Effector memory CD4-positive, alpha-beta T cell (primary cell): ENCODE results near the gene ASTN1.

Experiments used
- DNase-seq, 3 donors: peaks; one replicate each; pipeline ENCODE4 v3.0.0-alpha.2; 2020
- H3K27ac ChIP-seq: 2 replicates; pipeline ENCODE4 v1.7.0; 2013; ENCODE audit warnings: mild to moderate bottlenecking, low read length, moderate library complexity; ENCODE audit not compliant: insufficient read depth, poor library complexity, severe bottlenecking
- H3K27me3 ChIP-seq: replicated peaks from 2 replicates; pipeline ENCODE4 v1.7.0; 2013; ENCODE audit warnings: mild to moderate bottlenecking, low read length; ENCODE audit not compliant: insufficient read depth, control insufficient read depth, poor library complexity, severe bottlenecking
- H3K36me3 ChIP-seq: 2 replicates; pipeline ENCODE4 v1.7.0; 2013; ENCODE audit warnings: mild to moderate bottlenecking, low read length, moderate library complexity; ENCODE audit not compliant: control insufficient read depth, insufficient read depth
- H3K4me1 ChIP-seq: 2 replicates; pipeline ENCODE4 v1.7.0; 2013; ENCODE audit warnings: low read length, mild to moderate bottlenecking; ENCODE audit not compliant: control insufficient read depth, insufficient read depth, poor library complexity, severe bottlenecking
- H3K4me3 ChIP-seq: 2 replicates; pipeline ENCODE4 v1.7.0; 2013; ENCODE audit warnings: low read length, low read depth, mild to moderate bottlenecking; ENCODE audit not compliant: insufficient read depth, poor library complexity, severe bottlenecking
- H3K9me3 ChIP-seq: 2 replicates; pipeline ENCODE4 v1.7.0; 2013; ENCODE audit warnings: mild to moderate bottlenecking, low read length, moderate library complexity; ENCODE audit not compliant: control insufficient read depth

The ASTN1 gene

DNA sequence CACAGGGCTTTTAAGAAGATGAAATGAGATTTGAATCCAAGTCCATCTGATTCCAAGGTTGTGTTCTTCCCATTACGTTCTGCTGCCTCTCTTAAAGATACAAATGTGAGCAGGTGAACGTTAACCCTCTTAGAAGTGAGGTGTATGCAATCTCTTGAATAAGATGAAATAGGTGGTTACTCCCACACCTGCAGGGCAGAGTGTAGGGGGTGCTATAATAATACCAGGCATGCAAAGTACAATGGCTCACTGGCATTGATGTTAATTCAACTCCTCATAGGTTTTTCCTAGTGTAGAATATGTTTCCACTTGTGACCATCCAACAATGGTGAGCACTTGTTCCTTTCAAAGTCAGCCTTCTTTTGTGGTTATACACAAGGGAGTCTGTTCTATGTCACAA lies 163.0 kb downstream of the ASTN1 start:
- Histone ChIP-seq H3K9me3 (peaks cover 4% of the 10 kb centered on the region), H3K4me1 (no peaks in the 10 kb centered on the region), H3K4me3 (no peak overlapping the region), H3K36me3 (no peaks in the 10 kb centered on the region), H3K27ac (no peak overlapping the region), H3K27me3 (no peaks in the 10 kb centered on the region)
- no peak for DNase-seq

DNA sequence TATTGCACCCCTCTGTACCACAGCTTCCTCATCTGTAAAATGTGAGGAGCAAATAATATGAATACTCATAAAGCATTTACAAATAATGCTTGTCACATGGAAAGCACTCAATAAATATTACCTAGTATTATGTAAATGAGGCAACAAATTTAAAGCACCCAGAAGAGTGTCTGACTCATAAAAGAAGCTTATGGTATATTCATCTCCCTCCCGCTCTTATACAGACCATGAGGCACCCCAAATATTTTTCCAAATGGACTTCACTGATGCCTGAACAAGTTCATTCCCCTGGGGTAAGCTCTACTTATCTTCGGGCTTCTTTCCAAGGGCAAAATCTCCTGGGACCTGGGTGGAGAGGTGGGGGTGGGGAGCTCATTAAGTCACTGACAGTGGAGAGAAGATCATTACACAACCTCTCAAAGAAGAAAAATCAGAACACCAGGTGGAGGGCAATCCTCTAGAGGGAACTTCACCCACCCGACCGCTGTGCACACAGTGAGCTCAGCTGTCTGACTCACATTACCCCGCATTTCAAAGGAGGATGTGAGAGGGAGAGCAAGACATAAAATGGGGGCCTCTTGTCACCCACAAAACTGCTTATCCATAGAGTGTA lies 166.2 kb downstream of the ASTN1 start:
- no peak for DNase-seq
- H3K9me3 ChIP-seq = no peaks in the 10 kb centered on the region

DNA sequence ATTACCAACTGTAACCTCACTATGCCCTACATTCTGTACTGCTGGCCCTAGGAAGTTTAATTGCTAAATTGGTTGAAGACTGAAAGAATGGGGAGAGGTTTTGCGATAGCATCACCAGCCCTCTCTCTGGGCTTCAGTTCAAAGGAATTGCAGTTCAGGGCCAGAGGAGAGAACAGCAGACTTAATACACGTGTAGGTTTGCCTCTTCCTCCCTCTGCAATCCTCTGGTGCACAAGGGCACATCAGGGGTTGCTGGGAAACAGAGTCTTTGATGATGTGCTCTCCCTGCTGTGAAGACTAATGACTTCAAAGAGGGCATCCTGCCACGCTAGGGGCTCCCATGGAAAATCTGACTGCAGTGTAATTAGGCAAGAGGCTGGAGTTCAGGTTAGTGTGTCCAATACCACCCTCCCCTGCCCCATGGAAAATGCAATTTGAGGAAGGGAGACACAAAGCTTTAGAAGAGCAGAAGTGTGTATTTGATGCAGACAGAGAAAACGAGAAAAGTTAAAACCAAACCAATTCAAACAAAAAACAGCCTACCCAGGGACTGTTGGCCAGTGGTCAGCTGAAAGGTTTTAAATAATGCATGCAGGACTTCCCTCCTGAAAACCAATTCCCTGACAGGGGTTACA lies 167.9 kb downstream of the ASTN1 start:
- DNase-seq = no peak
- Histone ChIP-seq H3K4me1 (no peaks in the 10 kb centered on the region), H3K27ac (no peak overlapping the region), H3K36me3 (no peaks in the 10 kb centered on the region), H3K4me3 (no peak overlapping the region), H3K9me3 (no peaks in the 10 kb centered on the region), H3K27me3 (no peaks in the 10 kb centered on the region)

More for the DNA sequence above, 166.2 kb downstream of the ASTN1 start:
- H3K27ac ChIP-seq = no peak overlapping the region
- no peak overlapping the region for H3K4me3 ChIP-seq
- no peaks in the 10 kb centered on the region for H3K4me1 ChIP-seq
- H3K27me3 ChIP-seq = no peaks in the 10 kb centered on the region
- H3K36me3 ChIP-seq = no peaks in the 10 kb centered on the region

DNA sequence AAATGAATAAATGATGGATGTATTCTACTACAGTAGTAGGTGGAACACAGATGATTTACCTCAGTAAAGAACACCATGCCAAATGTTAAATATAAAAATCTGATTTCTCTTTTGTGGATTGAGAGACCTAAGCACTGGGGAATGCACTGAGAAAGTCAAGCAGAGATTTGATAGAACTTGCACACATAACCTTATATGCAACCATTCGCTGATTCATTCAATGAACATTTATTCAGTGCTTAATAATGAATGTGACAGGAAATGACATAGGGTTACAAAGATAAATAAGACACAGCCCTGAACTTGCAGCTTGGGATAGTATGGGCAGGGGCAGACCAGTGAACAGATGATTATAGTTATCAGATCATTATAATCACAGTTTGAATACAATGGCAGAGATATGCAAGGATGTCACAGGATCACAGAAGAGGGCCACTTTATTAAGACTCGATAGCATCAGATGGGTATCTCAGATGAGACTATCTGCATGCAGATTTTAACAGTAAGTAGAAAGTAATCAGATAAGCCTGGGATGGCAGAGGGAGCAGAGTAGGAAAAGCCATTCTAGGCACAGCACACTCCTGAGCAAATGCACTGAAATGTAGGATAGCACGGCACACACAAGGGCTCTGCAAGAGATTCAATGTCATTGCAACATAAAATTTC lies 169.4 kb downstream of the ASTN1 start:
- Histone ChIP-seq H3K4me1 (no peaks in the 10 kb centered on the region), H3K36me3 (no peaks in the 10 kb centered on the region), H3K27me3 (no peaks in the 10 kb centered on the region), H3K27ac (no peak overlapping the region), H3K9me3 (no peaks in the 10 kb centered on the region), H3K4me3 (no peak overlapping the region)
- DNase-seq = no peak

DNA sequence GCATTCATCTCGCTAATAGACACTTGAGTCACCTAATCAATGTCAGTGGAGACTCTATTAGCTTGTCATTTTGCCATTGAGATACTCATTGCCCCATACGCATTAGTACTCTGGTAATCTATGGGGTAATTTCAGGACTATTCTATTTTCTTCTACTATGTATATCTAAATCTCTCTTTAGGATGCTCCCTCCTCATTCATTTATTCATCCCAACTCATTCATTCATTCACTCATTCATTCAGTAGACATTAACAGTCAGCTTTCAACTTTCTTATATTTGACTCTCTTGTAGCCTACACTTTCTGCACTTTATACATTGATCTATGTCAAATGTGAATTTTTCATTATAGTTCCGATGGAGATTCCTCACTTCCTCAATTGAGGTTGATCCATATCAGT lies 170.9 kb downstream of the ASTN1 start:
- Histone ChIP-seq H3K4me1 (no peaks in the 10 kb centered on the region), H3K27ac (no peak overlapping the region), H3K4me3 (no peak overlapping the region), H3K27me3 (no peaks in the 10 kb centered on the region), H3K9me3 (no peaks in the 10 kb centered on the region), H3K36me3 (no peaks in the 10 kb centered on the region)
- no peak for DNase-seq

- no peak overlapping the region for H3K27ac ChIP-seq
- no peak overlapping the region for H3K4me3 ChIP-seq
- no peaks in the 10 kb centered on the region for H3K27me3 ChIP-seq
- no peaks in the 10 kb centered on the region for H3K4me1 ChIP-seq
- H3K36me3 ChIP-seq = no peaks in the 10 kb centered on the region
- H3K9me3 ChIP-seq = no peaks in the 10 kb centered on the region
- no peak for DNase-seq
Measured at GRCh38 chr1:176989754-176990153, 174.8 kb downstream of the ASTN1 start.

- no peaks in the 10 kb centered on the region for H3K36me3 ChIP-seq
- H3K27me3 ChIP-seq = no peaks in the 10 kb centered on the region
- no peak for DNase-seq
- H3K9me3 ChIP-seq = no peaks in the 10 kb centered on the region
- H3K4me1 ChIP-seq = no peaks in the 10 kb centered on the region
- no peak overlapping the region for H3K27ac ChIP-seq
- H3K4me3 ChIP-seq = no peak overlapping the region
Measured at GRCh38 chr1:176989023-176989422, 175.5 kb downstream of the ASTN1 start.

- Histone ChIP-seq H3K4me3 (no peak overlapping the region), H3K36me3 (no peaks in the 10 kb centered on the region), H3K27me3 (no peaks in the 10 kb centered on the region), H3K9me3 (no peaks in the 10 kb centered on the region), H3K27ac (no peak overlapping the region), H3K4me1 (no peaks in the 10 kb centered on the region)
- DNase-seq = no peak
Measured at GRCh38 chr1:176987016-176987415, 177.5 kb downstream of the ASTN1 start.

- H3K4me1 ChIP-seq = no peaks in the 10 kb centered on the region
- H3K27me3 ChIP-seq = no peaks in the 10 kb centered on the region
- no peak for DNase-seq
- no peaks in the 10 kb centered on the region for H3K36me3 ChIP-seq
- no peaks in the 10 kb centered on the region for H3K9me3 ChIP-seq
- no peak overlapping the region for H3K4me3 ChIP-seq
- H3K27ac ChIP-seq = no peak overlapping the region
Measured at GRCh38 chr1:176983731-176984130, 180.8 kb downstream of the ASTN1 start.

GRCh38 chr1:176976771-176977170 lies 187.7 kb downstream of the ASTN1 start:
- DNase-seq = no peak

More at GRCh38 chr1:176976771-176977170, 187.7 kb downstream of the ASTN1 start:
- Histone ChIP-seq H3K27me3 (no peaks in the 10 kb centered on the region), H3K4me1 (no peaks in the 10 kb centered on the region), H3K27ac (no peak overlapping the region), H3K4me3 (no peak overlapping the region), H3K9me3 (no peaks in the 10 kb centered on the region), H3K36me3 (no peaks in the 10 kb centered on the region)
